ENCODE measurements around the gene ITK.
"Not testable (repeated sequence)": the region's sequence is repeated elsewhere in the genome, so short reads cannot be mapped to it uniquely, and the experiment has no call there.

Gene ITK

DNA sequence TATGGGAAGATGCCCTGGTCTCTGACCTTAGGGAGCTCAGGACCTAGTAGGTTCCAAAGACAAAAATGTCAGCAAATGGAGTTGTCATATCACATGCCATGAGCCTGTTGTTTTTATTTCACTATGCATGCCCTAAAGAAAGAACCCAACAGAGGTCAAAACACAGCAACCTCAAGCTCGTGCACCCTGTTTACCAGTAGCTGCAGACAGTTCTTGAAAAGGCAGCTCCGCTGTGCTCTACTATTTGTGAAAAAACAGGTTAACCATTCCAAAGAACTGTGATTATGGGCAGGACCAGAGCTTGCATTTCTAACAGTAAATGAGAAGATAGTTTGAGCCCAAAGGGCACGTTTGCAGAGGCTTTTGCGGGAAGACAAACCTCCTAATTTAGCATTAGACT lies 22.8 kb downstream of the ITK start:
- no peak overlapping the region for H3K9ac ChIP-seq (ENCODE audit: low read depth, low read length)
- no peaks in the 10 kb centered on the region for H3K4me1 ChIP-seq (ENCODE audit: insufficient read depth, low read length)
- ATAC-seq (ENCODE audit: insufficient read depth, low read depth) (no peak), DNase-seq (no peak)
- H4K20me1 ChIP-seq (ENCODE audit: insufficient read depth, low read length): peaks cover 27% of the 10 kb centered on the region
- no peak overlapping the region for H3K4me3 ChIP-seq (ENCODE audit: low read depth in 1 of 2, low read length in 2 of 2)
- H3K9me3 ChIP-seq (ENCODE audit: insufficient read depth, low read length, severe bottlenecking): peaks cover 2% of the 10 kb centered on the region
- no peaks in the 10 kb centered on the region for H3K27me3 ChIP-seq (ENCODE audit: insufficient read depth, low read length, poor library complexity)
- H3K79me2 ChIP-seq (ENCODE audit: insufficient read depth, low read length): peaks cover 98% of the 10 kb centered on the region
- H3K4me2 ChIP-seq (ENCODE audit: insufficient read depth, low read length): no peak overlapping the region
- no peak overlapping the region; the same call in 1 of the 2 replicates for H3K27ac ChIP-seq (ENCODE audit: low read length)
- peaks cover 64% of the 10 kb centered on the region for H3K36me3 ChIP-seq (ENCODE audit: insufficient read depth, low read length)
- no peak overlapping the region for H2AFZ ChIP-seq (ENCODE audit: low read depth, low read length)
- TF ChIP-seq, protein P1, sequence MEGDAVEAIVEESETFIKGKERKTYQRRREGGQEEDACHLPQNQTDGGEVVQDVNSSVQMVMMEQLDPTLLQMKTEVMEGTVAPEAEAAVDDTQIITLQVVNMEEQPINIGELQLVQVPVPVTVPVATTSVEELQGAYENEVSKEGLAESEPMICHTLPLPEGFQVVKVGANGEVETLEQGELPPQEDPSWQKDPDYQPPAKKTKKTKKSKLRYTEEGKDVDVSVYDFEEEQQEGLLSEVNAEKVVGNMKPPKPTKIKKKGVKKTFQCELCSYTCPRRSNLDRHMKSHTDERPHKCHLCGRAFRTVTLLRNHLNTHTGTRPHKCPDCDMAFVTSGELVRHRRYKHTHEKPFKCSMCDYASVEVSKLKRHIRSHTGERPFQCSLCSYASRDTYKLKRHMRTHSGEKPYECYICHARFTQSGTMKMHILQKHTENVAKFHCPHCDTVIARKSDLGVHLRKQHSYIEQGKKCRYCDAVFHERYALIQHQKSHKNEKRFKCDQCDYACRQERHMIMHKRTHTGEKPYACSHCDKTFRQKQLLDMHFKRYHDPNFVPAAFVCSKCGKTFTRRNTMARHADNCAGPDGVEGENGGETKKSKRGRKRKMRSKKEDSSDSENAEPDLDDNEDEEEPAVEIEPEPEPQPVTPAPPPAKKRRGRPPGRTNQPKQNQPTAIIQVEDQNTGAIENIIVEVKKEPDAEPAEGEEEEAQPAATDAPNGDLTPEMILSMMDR (IDR thresholded peaks at IDR 0.05; ENCODE audit: borderline replicate concordance, extremely low read depth, low read length, poor library complexity, severe bottlenecking): no peak
- TF ChIP-seq EZH2 (IDR thresholded peaks at IDR 0.05; ENCODE audit: borderline replicate concordance, low read depth, low read length, severe bottlenecking): no peak

DNA sequence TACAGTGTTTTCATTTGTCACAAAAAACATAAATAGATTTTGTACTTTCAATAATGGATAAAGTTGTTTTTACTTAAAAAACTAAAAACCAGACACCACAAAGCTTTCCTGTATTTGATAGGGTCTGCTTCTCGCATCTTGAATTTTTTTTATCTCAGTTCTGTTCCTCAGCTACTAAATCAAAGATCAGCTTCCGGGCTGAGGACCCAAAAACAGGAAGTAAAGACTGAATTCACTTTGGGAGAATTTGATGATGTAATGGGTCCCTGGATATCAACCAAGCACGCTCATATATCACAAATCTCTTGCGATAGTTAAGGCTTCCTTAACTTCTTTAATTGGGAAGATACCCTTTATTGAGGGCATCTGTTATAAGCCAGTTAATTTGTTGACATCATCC lies 24.1 kb downstream of the ITK start:
- Histone ChIP-seq H3K79me2 (ENCODE audit: insufficient read depth, low read length) (peaks cover 95% of the 10 kb centered on the region), H3K4me3 (ENCODE audit: low read depth in 1 of 2, low read length in 2 of 2) (no peak overlapping the region), H3K27ac (ENCODE audit: low read length) (no peak overlapping the region), H2AFZ (ENCODE audit: low read depth, low read length) (no peak overlapping the region), H3K4me1 (ENCODE audit: insufficient read depth, low read length) (0 out of 2 replicates have a peak, but pooled peaks cover 6% of the 10 kb centered on the region), H3K4me2 (ENCODE audit: insufficient read depth, low read length) (no peak overlapping the region), H3K9ac (ENCODE audit: low read depth, low read length) (no peak overlapping the region), H3K9me3 (ENCODE audit: insufficient read depth, low read length, severe bottlenecking) (peaks cover 2% of the 10 kb centered on the region), H4K20me1 (ENCODE audit: insufficient read depth, low read length) (peaks cover 28% of the 10 kb centered on the region), H3K36me3 (ENCODE audit: insufficient read depth, low read length) (peaks cover 69% of the 10 kb centered on the region), H3K27me3 (ENCODE audit: insufficient read depth, low read length, poor library complexity) (no peaks in the 10 kb centered on the region)
- DNase-seq (no peak), ATAC-seq (ENCODE audit: insufficient read depth, low read depth) (no peak)
- TF ChIP-seq EZH2 (IDR thresholded peaks at IDR 0.05; ENCODE audit: borderline replicate concordance, low read depth, low read length, severe bottlenecking): no peak
- TF ChIP-seq, protein P1 (IDR thresholded peaks at IDR 0.05; ENCODE audit: borderline replicate concordance, extremely low read depth, low read length, poor library complexity, severe bottlenecking): no peak

DNA sequence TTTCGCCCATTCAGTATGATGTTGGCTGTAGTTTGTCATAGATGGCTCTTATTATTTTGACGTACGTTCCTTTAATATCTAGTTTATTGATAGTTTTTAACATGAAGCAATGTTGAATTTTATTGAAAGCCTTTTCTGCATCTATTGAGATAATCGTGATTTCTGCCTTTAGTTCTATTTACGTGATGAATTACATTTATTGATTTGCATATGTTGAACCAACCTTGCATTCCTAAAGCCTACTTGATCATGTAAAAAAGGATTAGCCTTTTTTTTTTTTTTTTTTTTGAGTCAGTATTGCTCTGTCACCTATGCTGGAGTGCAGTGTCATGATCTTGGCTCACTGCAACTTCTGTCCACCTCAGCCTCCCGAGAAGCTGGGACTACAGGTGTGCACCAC lies 25.1 kb downstream of the ITK start:
- ATAC-seq (ENCODE audit: insufficient read depth, low read depth) (no peak), DNase-seq (no peak)
- Histone ChIP-seq H3K9ac (ENCODE audit: low read depth, low read length) (no peak overlapping the region), H3K27me3 (ENCODE audit: insufficient read depth, low read length, poor library complexity) (no peaks in the 10 kb centered on the region), H2AFZ (ENCODE audit: low read depth, low read length) (no peak overlapping the region), H3K4me3 (ENCODE audit: low read depth in 1 of 2, low read length in 2 of 2) (no peak overlapping the region), H3K4me1 (ENCODE audit: insufficient read depth, low read length) (peaks cover 10% of the 10 kb centered on the region; the same call in 1 of the 2 replicates), H4K20me1 (ENCODE audit: insufficient read depth, low read length) (peaks cover 23% of the 10 kb centered on the region), H3K36me3 (ENCODE audit: insufficient read depth, low read length) (peaks cover 69% of the 10 kb centered on the region), H3K79me2 (ENCODE audit: insufficient read depth, low read length) (peaks cover 88% of the 10 kb centered on the region), H3K4me2 (ENCODE audit: insufficient read depth, low read length) (no peak overlapping the region), H3K9me3 (ENCODE audit: insufficient read depth, low read length, severe bottlenecking) (peaks cover 2% of the 10 kb centered on the region), H3K27ac (ENCODE audit: low read length) (no peak overlapping the region)
- TF ChIP-seq, protein P1 (IDR thresholded peaks at IDR 0.05; ENCODE audit: borderline replicate concordance, extremely low read depth, low read length, poor library complexity, severe bottlenecking): no peak
- TF ChIP-seq EZH2 (IDR thresholded peaks at IDR 0.05; ENCODE audit: borderline replicate concordance, low read depth, low read length, severe bottlenecking): no peak

DNA sequence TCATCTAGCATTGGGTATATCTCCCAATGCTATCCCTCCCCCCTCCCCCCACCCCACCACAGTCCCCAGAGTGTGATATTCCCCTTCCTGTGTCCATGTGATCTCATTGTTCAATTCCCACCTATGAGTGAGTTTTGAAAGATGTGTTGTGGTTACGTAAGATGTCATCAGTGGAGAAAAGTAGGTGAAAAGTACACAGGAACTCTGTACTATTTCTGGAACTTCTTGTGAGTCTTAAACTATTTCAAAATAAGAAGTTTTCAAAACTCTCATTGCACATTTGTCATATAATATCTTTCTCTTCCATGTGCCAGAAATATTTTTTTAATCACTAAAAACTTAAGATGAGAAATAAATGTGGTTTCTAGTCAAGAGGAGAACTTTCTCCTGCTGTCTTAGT lies 30.0 kb downstream of the ITK start:
- Histone ChIP-seq H3K79me2 (ENCODE audit: insufficient read depth, low read length) (peaks cover 57% of the 10 kb centered on the region), H3K36me3 (ENCODE audit: insufficient read depth, low read length) (peaks cover 88% of the 10 kb centered on the region), H3K27ac (ENCODE audit: low read length) (peak overlapping the region; percentile 51; the same call in 1 of the 2 replicates), H3K4me1 (ENCODE audit: insufficient read depth, low read length) (peaks cover 59% of the 10 kb centered on the region), H4K20me1 (ENCODE audit: insufficient read depth, low read length) (peaks cover 20% of the 10 kb centered on the region)
- ATAC-seq (ENCODE audit: insufficient read depth, low read depth); H2AFZ ChIP-seq (ENCODE audit: low read depth, low read length); DNase-seq; H3K9me3 ChIP-seq (ENCODE audit: insufficient read depth, low read length, severe bottlenecking); H3K27me3 ChIP-seq (ENCODE audit: insufficient read depth, low read length, poor library complexity); H3K9ac ChIP-seq (ENCODE audit: low read depth, low read length); H3K4me3 ChIP-seq (ENCODE audit: low read depth in 1 of 2, low read length in 2 of 2); H3K4me2 ChIP-seq (ENCODE audit: insufficient read depth, low read length): not testable (repeated sequence)

All from DND-41 (cell line).